Coronary artery (tissue), 2 donors: ENCODE data around the gene COL4A5.

Source experiments
- DNase-seq: peaks from one replicate; pipeline ENCODE4 v3.0.0-alpha.2; 2017; ENCODE audit warnings: low spot score
- H3K27ac ChIP-seq, 2 donors: fragments of 200-600 bp; sonication (generic); one replicate each; pipeline ENCODE4 v1.5.1; 2016 to 2019
- H3K4me3 ChIP-seq: fragments of 200-600 bp; sonication (generic); 2 replicates; pipeline ENCODE4 v1.5.1; 2016; ENCODE audit warnings: mild to moderate bottlenecking, moderate library complexity
- TF ChIP-seq, protein P1 (sequence below): fragments of 200-600 bp; sonication (generic); IDR thresholded peaks from one replicate; pipeline ENCODE4 v1.5.1; 2019; ENCODE audit warnings: antibody characterized with exemption

The COL4A5 gene

DNA sequence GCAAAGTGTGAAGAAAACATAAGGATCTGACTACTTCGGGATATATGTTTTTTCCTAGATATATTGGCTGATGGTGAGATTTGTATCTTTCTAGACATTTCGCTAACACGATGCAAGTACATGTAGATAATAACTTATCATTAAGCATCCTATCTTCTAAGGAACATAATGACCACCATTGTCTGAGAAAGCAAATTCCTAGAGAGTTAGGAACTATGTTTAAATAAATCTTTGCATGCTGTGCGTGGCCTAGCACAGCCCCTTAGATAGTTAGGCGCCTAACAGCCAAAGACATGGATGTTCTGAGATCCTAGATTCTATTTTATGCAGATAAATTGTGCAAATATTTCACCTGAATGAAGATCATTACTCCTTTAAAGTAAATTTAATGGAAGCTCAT is 4.4 kb upstream of the COL4A5 start:
- no peak overlapping the region for H3K4me3 ChIP-seq
- H3K27ac ChIP-seq: no peak overlapping the region
- TF ChIP-seq, protein P1, sequence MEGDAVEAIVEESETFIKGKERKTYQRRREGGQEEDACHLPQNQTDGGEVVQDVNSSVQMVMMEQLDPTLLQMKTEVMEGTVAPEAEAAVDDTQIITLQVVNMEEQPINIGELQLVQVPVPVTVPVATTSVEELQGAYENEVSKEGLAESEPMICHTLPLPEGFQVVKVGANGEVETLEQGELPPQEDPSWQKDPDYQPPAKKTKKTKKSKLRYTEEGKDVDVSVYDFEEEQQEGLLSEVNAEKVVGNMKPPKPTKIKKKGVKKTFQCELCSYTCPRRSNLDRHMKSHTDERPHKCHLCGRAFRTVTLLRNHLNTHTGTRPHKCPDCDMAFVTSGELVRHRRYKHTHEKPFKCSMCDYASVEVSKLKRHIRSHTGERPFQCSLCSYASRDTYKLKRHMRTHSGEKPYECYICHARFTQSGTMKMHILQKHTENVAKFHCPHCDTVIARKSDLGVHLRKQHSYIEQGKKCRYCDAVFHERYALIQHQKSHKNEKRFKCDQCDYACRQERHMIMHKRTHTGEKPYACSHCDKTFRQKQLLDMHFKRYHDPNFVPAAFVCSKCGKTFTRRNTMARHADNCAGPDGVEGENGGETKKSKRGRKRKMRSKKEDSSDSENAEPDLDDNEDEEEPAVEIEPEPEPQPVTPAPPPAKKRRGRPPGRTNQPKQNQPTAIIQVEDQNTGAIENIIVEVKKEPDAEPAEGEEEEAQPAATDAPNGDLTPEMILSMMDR: no peak
- DNase-seq: no peak

DNA sequence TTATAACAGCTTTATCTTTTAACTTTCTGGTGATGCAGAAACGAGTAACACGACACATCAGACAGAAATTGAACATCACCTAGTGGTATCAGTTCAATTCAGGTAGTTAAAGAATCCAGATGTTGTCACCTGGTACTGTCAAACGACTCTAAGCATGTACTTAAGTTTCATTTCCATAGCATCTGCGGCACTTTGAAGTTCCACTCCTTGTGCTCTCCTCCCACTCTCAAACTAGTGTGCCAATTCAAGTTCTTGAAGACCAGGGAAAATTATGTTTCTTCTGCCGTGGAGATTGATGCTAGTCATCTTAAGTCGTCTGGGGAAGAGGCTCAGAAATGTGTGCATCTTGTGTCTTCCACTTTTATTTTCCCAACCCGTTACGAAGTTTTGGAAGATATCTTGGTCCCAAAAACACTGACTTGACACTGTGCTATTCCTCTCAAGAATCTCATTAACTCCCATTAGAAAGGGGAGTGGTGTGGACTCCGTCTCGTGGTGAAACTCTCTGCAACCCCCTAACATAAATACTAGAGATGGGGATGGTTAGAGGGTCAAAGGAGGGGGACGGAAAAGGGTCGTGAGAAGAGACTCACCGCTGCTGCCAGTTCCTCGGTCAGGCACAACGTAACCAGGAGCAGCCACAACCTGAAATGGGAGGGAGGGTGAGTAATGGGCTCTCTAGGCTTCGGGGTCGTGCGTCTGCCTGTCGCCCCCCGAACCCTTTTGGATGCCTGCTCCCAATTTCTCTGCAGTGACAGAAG is 2.1 kb upstream of the COL4A5 start:
- Histone ChIP-seq H3K27ac (peak overlapping the region in 1 of 2 donors; percentile 8), H3K4me3 (peak overlapping the region; percentile 59)
- TF ChIP-seq, protein P1: no peak
- no peak for DNase-seq

DNA sequence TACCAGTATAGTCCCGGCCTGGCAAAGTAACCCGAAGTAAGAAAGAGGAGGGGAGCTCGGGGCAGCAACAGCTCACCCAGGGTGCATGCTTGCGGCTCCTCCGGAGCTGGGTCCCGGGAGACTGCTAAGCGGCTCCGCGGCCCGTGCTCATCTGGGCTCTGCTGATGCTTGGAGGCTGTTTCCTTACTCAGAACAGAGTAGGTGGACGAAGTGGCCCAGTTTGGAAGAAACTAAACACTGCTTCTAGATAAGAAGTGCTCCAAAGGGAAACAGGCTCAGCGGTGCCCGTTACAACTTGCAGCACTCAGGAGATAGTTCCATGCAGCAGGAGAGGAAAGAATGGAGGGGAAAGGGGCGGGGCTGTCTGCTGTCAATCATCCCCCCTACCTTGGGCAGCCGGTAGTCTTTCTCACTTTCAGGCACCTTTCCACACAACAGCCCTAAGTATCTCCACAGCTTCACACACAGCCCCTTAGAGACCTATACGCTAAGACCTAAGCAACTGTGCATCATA is 1.5 kb upstream of the COL4A5 start, which contains the start of gene COL4A6:
Gene COL4A6 (minus strand): TSS at position 313 of the 514 bp plus-strand sequence. CDS start 226 bp downstream, at position 87.
- peak within 1 kb of the TSS in 1 of 2 donors; percentile 8 for H3K27ac ChIP-seq
- no peak for DNase-seq
- peak within 1 kb of the TSS; percentile 68 for H3K4me3 ChIP-seq
- TF ChIP-seq, protein P1: no peak

DNA sequence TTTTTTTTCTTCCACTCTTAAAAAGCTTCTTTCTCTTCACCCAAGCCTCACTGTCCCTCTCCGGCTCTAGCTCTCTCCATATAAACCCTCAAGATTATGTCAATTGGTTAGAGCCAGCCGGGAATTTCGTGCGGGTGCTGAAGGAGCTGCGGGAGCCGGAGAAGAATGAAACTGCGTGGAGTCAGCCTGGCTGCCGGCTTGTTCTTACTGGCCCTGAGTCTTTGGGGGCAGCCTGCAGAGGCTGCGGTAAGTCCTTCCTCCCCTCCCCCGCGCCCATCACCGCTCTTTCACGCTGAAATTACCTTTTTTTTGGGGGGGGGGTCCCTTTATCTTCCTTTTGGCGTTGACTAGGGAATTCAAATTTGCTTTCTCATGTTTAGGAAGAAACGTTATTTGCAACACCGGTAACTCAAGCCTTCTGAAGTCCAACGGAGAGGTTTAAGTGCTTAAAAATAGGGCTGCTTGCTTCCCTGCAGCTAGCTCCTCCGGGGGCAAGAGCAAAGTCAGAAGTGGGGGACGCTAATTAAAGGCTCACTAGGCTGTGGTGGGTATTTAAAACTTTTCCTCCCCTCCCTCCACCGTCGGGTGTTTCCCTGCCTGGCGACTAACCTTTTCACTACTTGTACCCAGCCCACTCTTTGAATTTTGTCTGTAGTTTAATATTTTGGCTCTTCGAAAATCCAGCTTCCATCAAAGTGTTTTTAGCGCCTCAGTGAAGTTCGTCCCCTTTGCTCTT is 491 bp downstream of the COL4A5 start:
- DNase-seq: no peak
- peak overlapping the region; percentile 68 for H3K4me3 ChIP-seq
- peak overlapping the region; percentile 42 to 60 for H3K27ac ChIP-seq
- TF ChIP-seq, protein P1: no peak

DNA sequence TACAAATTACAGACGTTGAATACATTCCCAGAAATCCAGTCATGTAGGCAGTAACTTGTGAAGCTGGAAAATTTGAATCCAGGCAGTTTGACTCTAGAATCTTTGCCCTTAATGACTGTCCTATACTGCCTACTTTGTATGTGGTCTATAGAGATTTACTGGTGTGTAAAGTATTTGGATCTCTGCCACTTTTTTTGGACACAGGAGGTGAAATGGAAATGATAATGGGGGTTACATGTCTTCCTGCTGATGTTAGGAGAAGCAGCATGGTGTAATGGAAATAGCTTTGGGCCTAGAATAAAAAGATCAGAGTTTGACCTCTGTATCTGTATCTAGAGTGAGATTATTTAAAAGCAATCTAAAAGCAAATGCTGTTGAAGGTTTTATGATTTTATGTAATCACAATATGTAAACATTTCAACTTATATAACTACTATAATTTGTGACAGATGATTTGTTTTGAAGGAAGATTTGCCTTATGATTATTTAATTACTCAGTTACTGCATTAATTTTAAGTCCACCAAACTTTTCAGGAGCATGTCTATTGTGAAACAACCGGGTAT is 3.3 kb downstream of the COL4A5 start:
- TF ChIP-seq, protein P1: no peak

DNA sequence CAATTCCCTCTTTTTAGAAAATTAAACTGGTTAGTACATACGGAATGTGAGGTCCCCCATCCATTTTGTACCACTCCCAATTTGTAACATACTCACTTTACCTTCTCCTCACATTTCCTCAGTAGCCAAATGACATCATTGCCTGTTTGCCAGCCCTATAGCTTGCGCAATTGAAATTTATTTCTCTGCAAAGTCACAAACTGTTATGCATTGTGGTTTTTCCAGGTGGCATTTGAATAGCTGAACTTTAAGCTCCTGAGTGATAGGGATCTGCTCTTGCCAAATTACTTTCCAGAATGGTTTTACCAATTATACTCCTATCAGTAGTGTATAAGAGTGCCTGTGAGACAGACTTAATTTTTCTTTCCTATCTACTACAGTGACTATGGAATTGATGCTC is 7.7 kb downstream of the COL4A5 start:
- Histone ChIP-seq H3K27ac (no peak overlapping the region), H3K4me3 (no peak overlapping the region)
- TF ChIP-seq, protein P1: no peak
- DNase-seq: no peak

More for the DNA sequence above, 3.3 kb downstream of the COL4A5 start:
- DNase-seq: no peak
- H3K4me3 ChIP-seq: peak overlapping the region; percentile 68
- H3K27ac ChIP-seq: no peak overlapping the region
